ENCODE data around the gene KAT5.

- TF ChIP-seq CTCF (IDR thresholded peaks at IDR 0.05; ENCODE audit: low read depth, low read length, poor library complexity, severe bottlenecking) (no peak), EZH2phosphoT487 (IDR thresholded peaks at IDR 0.05; ENCODE audit: borderline replicate concordance, low read length) (no peak)
These were observed 1.3 kb downstream of the KAT5 start for GRCh38 chr11:65713212-65713969.
